Liver (tissue), 9 donors: ENCODE measurements around the gene AGBL5. TPM values are rescaled to one million over a fixed set of nuclear protein-coding genes. Genes with fewer than 3 reads are reported as not detected.

Source experiments
- DNase-seq: peaks from one replicate; pipeline ENCODE4 v3.0.0-alpha.2; 2017; ENCODE audit warnings: low spot score
- H3K27ac ChIP-seq, 2 donors: one replicate each; pipeline ENCODE4 v1.7.0; 2013; ENCODE audit warnings: inconsistent platforms in 2 of 2, low read length in 2 of 2, control low read depth in 1 of 2, low read depth in 1 of 2, mild to moderate bottlenecking in 1 of 2
- H3K27me3 ChIP-seq, 4 donors: one replicate each; pipeline versions ENCODE4 v1.6.1 to v1.7.0; 2013; ENCODE audit warnings: low read length in 3 of 4, inconsistent platforms in 1 of 4, mild to moderate bottlenecking in 1 of 4, moderate library complexity in 1 of 4; ENCODE audit not compliant: control insufficient read depth in 4 of 4, insufficient read depth in 4 of 4
- H3K36me3 ChIP-seq, 4 donors: one replicate each; pipeline versions ENCODE4 v1.6.1 to v1.7.0; 2013; ENCODE audit warnings: low read length in 3 of 4, mild to moderate bottlenecking in 3 of 4, low read depth in 1 of 4, moderate library complexity in 1 of 4; ENCODE audit not compliant: control insufficient read depth in 4 of 4, insufficient read depth in 3 of 4
- H3K4me1 ChIP-seq, 4 donors: one replicate each; pipeline versions ENCODE4 v1.6.1 to v1.7.0; 2013; ENCODE audit warnings: low read length in 3 of 4, mild to moderate bottlenecking in 3 of 4, moderate library complexity in 1 of 4; ENCODE audit not compliant: control insufficient read depth in 4 of 4, insufficient read depth in 4 of 4
- H3K4me3 ChIP-seq, 3 donors: one replicate each; pipeline versions ENCODE4 v1.6.1 to v1.7.0; 2013; ENCODE audit warnings: low read length in 3 of 3, control low read depth in 1 of 3, low read depth in 1 of 3, mild to moderate bottlenecking in 1 of 3
- H3K9ac ChIP-seq, 2 donors: one replicate each; pipeline ENCODE4 v1.7.0; 2013; ENCODE audit warnings: low read length in 2 of 2, mild to moderate bottlenecking in 2 of 2, moderate library complexity in 2 of 2, control low read depth in 1 of 2, low read depth in 1 of 2
- H3K9me3 ChIP-seq, 4 donors: one replicate each; pipeline versions ENCODE4 v1.6.1 to v1.7.0; 2013; ENCODE audit warnings: low read length in 3 of 4; ENCODE audit not compliant: control insufficient read depth in 4 of 4
- ATF3 ChIP-seq: IDR thresholded peaks from 2 replicates; pipeline ENCODE4 v1.6.1; 2016; ENCODE audit warnings: antibody characterized with exemption
- FOXA1 ChIP-seq: IDR thresholded peaks from 2 replicates; pipeline ENCODE4 v1.6.1; 2016; ENCODE audit warnings: antibody characterized with exemption
- GABPA ChIP-seq, 2 donors: IDR thresholded peaks in 1 of 2; conservative IDR thresholded peaks in 1 of 2; 2 replicates each; pipeline ENCODE4 v1.6.1; 2016; ENCODE audit warnings: antibody characterized with exemption in 2 of 2, mild to moderate bottlenecking in 1 of 2, moderate library complexity in 1 of 2
- HNF4A ChIP-seq, 2 donors: conservative IDR thresholded peaks; 2 replicates each; pipeline ENCODE4 v1.6.1; 2016; ENCODE audit warnings: antibody characterized with exemption in 2 of 2, mild to moderate bottlenecking in 2 of 2
- HNF4G ChIP-seq: IDR thresholded peaks from 2 replicates; pipeline ENCODE4 v1.6.1; 2016; ENCODE audit warnings: antibody characterized with exemption
- JUND ChIP-seq, 2 donors: IDR thresholded peaks; 2 replicates each; pipeline ENCODE4 v1.6.1; 2016; ENCODE audit warnings: antibody characterized with exemption in 2 of 2
- MAX ChIP-seq: IDR thresholded peaks from 2 replicates; pipeline ENCODE4 v1.6.1; 2016; ENCODE audit warnings: antibody characterized with exemption
- NR2F2 ChIP-seq: IDR thresholded peaks from 2 replicates; pipeline ENCODE4 v1.6.1; 2016; ENCODE audit warnings: antibody characterized with exemption
- RAD21 ChIP-seq, 2 donors: IDR thresholded peaks; 2 replicates each; pipeline ENCODE4 v1.6.1; 2016; ENCODE audit warnings: antibody characterized with exemption in 2 of 2, mild to moderate bottlenecking in 2 of 2
- RXRA ChIP-seq, 2 donors: IDR thresholded peaks; 2 replicates each; pipeline ENCODE4 v1.6.1; 2017 to 2018; ENCODE audit warnings: antibody characterized with exemption in 2 of 2, mild to moderate bottlenecking in 1 of 2
- SP1 ChIP-seq: IDR thresholded peaks from 2 replicates; pipeline ENCODE4 v1.6.1; 2018; ENCODE audit warnings: antibody characterized with exemption, mild to moderate bottlenecking
- TAF1 ChIP-seq: conservative IDR thresholded peaks from 2 replicates; pipeline ENCODE4 v1.6.1; 2016; ENCODE audit warnings: antibody characterized with exemption, mild to moderate bottlenecking
- YY1 ChIP-seq: IDR thresholded peaks from 2 replicates; pipeline ENCODE4 v1.6.1; 2016; ENCODE audit warnings: antibody characterized with exemption, mild to moderate bottlenecking
- WGBS: extraction: QIAGEN DNeasy Blood & Tissue Kit; methylation state at CpG from one replicate; pipeline ENCODE4 v1.1.7; 2013; 5-methylcytosine and 5-hydroxymethylcytosine counted together
- polyA plus RNA-seq, 2 donors: library from polyadenylated mRNA; stranded (reverse) in 1 of 2; unstranded in 1 of 2; fragments of 200-250 nt in 1 of 2; fragments of >200 nt in 1 of 2; fragmentation: Nextera tagmentation in 1 of 2; extraction: Ambion mirVana in 1 of 2; gene quantifications; one replicate each; pipeline versions ENCODE4 v1.2.1 to v1.2.3, GENCODE V29; 2013 to 2015
- total RNA-seq, 2 donors: library from RNA; depleted of rRNA; stranded (reverse); fragments of >200 nt; gene quantifications; one replicate each; pipeline ENCODE4 v1.2.3, GENCODE V29; 2014
- TF ChIP-seq, protein P1 (sequence below): IDR thresholded peaks from 2 replicates; pipeline ENCODE4 v1.6.1; 2016; ENCODE audit warnings: antibody characterized with exemption, mild to moderate bottlenecking
- TF ChIP-seq, protein P2 (sequence below): fragments of 150-350 bp; IDR thresholded peaks from 2 replicates; pipeline ENCODE4 v1.5.1; 2017; ENCODE audit warnings: improper control_type of control experiment, low read depth, low read length; ENCODE audit not compliant: missing input control
- TF ChIP-seq, protein P3 (sequence below): IDR thresholded peaks from 2 replicates; pipeline ENCODE4 v1.6.1; 2016; ENCODE audit warnings: antibody characterized with exemption
- donor health status: healthy.
- donor health status: healthy.
- donor health status: healthy.
- donor health status: healthy.
- donor health status: healthy.

Gene AGBL5
- total and polyA plus RNA-seq, 4 donors = 3.2 to 9.0 (median 4.8) TPM

GRCh38 chr2:27058210-27058609 is 6.7 kb downstream of the AGBL5 start (continued):
- TF ChIP-seq, protein P1, sequence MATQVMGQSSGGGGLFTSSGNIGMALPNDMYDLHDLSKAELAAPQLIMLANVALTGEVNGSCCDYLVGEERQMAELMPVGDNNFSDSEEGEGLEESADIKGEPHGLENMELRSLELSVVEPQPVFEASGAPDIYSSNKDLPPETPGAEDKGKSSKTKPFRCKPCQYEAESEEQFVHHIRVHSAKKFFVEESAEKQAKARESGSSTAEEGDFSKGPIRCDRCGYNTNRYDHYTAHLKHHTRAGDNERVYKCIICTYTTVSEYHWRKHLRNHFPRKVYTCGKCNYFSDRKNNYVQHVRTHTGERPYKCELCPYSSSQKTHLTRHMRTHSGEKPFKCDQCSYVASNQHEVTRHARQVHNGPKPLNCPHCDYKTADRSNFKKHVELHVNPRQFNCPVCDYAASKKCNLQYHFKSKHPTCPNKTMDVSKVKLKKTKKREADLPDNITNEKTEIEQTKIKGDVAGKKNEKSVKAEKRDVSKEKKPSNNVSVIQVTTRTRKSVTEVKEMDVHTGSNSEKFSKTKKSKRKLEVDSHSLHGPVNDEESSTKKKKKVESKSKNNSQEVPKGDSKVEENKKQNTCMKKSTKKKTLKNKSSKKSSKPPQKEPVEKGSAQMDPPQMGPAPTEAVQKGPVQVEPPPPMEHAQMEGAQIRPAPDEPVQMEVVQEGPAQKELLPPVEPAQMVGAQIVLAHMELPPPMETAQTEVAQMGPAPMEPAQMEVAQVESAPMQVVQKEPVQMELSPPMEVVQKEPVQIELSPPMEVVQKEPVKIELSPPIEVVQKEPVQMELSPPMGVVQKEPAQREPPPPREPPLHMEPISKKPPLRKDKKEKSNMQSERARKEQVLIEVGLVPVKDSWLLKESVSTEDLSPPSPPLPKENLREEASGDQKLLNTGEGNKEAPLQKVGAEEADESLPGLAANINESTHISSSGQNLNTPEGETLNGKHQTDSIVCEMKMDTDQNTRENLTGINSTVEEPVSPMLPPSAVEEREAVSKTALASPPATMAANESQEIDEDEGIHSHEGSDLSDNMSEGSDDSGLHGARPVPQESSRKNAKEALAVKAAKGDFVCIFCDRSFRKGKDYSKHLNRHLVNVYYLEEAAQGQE = no peak
- TF ChIP-seq SP1 = no peak
- no peak for TF ChIP-seq YY1
- TF ChIP-seq GABPA (IDR thresholded peaks at IDR 0.05 in 1 of 2, conservative IDR thresholded peaks at IDR 0.05 in 1 of 2) = no peak
- TF ChIP-seq JUND (IDR thresholded peaks at IDR 0.05) = no peak
- no peak for TF ChIP-seq HNF4A (conservative IDR thresholded peaks at IDR 0.05)
- TF ChIP-seq FOXA1 = no peak
- TF ChIP-seq MAX = no peak
- TF ChIP-seq RAD21 (IDR thresholded peaks at IDR 0.05) = no peak
- no peak for TF ChIP-seq RXRA (IDR thresholded peaks at IDR 0.05)
- TF ChIP-seq HNF4G = no peak

GRCh38 chr2:27059141-27059820 is 7.8 kb downstream of the AGBL5 start:
- Histone ChIP-seq H3K36me3 (peaks cover 0 to 18% (median 14%) of the 10 kb centered on the region in 4 donors), H3K27me3 (no peaks in the 10 kb centered on the region), H3K9ac (no peak overlapping the region), H3K27ac (peak overlapping the region in 1 of 2 donors; percentile 7), H3K9me3 (no peaks in the 10 kb centered on the region), H3K4me1 (peaks cover 0 to 20% (median 9%) of the 10 kb centered on the region in 4 donors), H3K4me3 (no peak overlapping the region)
- WGBS = 73% methylated on average over 15 of the region's 15 CpGs
- TF ChIP-seq TAF1 (no peak), RAD21 (IDR thresholded peaks at IDR 0.05) (peak in 1 of 2 donors; percentile 2), RXRA (IDR thresholded peaks at IDR 0.05) (peak in 1 of 2 donors; percentile 19), NR2F2 (peak; percentile 49)
- DNase-seq = no peak

GRCh38 chr2:27060323-27060722 is 8.9 kb downstream of the AGBL5 start:
- H3K9ac ChIP-seq = no peak overlapping the region
- peaks cover 0 to 20% (median 9%) of the 10 kb centered on the region in 4 donors for H3K4me1 ChIP-seq
- no peaks in the 10 kb centered on the region for H3K9me3 ChIP-seq
- peaks cover 0 to 11% (median 8%) of the 10 kb centered on the region in 4 donors for H3K36me3 ChIP-seq
- no peak overlapping the region for H3K27ac ChIP-seq
- no peaks in the 10 kb centered on the region for H3K27me3 ChIP-seq
- 43% methylated on average over 3 of the region's 3 CpGs for WGBS
- H3K4me3 ChIP-seq = no peak overlapping the region
- DNase-seq = no peak
- no peak for TF ChIP-seq NR2F2
- TF ChIP-seq MAX = no peak
- TF ChIP-seq HNF4A (conservative IDR thresholded peaks at IDR 0.05) = peak; percentile 14 to 28
- TF ChIP-seq, protein P2, sequence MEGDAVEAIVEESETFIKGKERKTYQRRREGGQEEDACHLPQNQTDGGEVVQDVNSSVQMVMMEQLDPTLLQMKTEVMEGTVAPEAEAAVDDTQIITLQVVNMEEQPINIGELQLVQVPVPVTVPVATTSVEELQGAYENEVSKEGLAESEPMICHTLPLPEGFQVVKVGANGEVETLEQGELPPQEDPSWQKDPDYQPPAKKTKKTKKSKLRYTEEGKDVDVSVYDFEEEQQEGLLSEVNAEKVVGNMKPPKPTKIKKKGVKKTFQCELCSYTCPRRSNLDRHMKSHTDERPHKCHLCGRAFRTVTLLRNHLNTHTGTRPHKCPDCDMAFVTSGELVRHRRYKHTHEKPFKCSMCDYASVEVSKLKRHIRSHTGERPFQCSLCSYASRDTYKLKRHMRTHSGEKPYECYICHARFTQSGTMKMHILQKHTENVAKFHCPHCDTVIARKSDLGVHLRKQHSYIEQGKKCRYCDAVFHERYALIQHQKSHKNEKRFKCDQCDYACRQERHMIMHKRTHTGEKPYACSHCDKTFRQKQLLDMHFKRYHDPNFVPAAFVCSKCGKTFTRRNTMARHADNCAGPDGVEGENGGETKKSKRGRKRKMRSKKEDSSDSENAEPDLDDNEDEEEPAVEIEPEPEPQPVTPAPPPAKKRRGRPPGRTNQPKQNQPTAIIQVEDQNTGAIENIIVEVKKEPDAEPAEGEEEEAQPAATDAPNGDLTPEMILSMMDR = no peak
- TF ChIP-seq, protein P3, sequence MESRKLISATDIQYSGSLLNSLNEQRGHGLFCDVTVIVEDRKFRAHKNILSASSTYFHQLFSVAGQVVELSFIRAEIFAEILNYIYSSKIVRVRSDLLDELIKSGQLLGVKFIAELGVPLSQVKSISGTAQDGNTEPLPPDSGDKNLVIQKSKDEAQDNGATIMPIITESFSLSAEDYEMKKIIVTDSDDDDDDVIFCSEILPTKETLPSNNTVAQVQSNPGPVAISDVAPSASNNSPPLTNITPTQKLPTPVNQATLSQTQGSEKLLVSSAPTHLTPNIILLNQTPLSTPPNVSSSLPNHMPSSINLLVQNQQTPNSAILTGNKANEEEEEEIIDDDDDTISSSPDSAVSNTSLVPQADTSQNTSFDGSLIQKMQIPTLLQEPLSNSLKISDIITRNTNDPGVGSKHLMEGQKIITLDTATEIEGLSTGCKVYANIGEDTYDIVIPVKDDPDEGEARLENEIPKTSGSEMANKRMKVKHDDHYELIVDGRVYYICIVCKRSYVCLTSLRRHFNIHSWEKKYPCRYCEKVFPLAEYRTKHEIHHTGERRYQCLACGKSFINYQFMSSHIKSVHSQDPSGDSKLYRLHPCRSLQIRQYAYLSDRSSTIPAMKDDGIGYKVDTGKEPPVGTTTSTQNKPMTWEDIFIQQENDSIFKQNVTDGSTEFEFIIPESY = no peak
- TF ChIP-seq ATF3 = no peak
